Measurements from ENCODE around the gene SYT14.

The SYT14 gene

GRCh38 chr1:210124736-210125135, 186.7 kb downstream of the SYT14 start:
- Histone ChIP-seq H3K27me3 (ENCODE audit: insufficient read depth, low read depth) (no peaks in the 10 kb centered on the region), H4K20me1 (ENCODE audit: insufficient read depth) (no peaks in the 10 kb centered on the region), H3K9ac (no peak overlapping the region), H3K36me3 (ENCODE audit: insufficient read depth) (no peaks in the 10 kb centered on the region), H2AFZ (ENCODE audit: low read depth) (no peak overlapping the region), H3K27ac (no peak overlapping the region), H3K4me1 (ENCODE audit: low read depth, poor library complexity, severe bottlenecking) (no peaks in the 10 kb centered on the region), H3K4me2 (no peak overlapping the region), H3K79me2 (ENCODE audit: insufficient read depth, low read depth) (no peaks in the 10 kb centered on the region), H3K4me3 (IDR thresholded peaks at IDR 0.05; ENCODE audit: insufficient read depth, low read depth, low read length) (no peak overlapping the region)
- TF ChIP-seq CTCF (conservative IDR thresholded peaks at IDR 0.05; ENCODE audit: low read depth, low read length), result no peak

- H3K4me1 ChIP-seq (ENCODE audit: low read depth, poor library complexity, severe bottlenecking), result no peaks in the 10 kb centered on the region
- no peak overlapping the region for H3K4me3 ChIP-seq (IDR thresholded peaks at IDR 0.05; ENCODE audit: insufficient read depth, low read depth, low read length)
- no peak overlapping the region for H2AFZ ChIP-seq (ENCODE audit: low read depth)
- no peaks in the 10 kb centered on the region for H3K27me3 ChIP-seq (ENCODE audit: insufficient read depth, low read depth)
- no peaks in the 10 kb centered on the region for H3K36me3 ChIP-seq (ENCODE audit: insufficient read depth)
- H3K27ac ChIP-seq, result no peak overlapping the region
- H3K79me2 ChIP-seq (ENCODE audit: insufficient read depth, low read depth), result no peaks in the 10 kb centered on the region
- no peak overlapping the region for H3K9ac ChIP-seq
- H4K20me1 ChIP-seq (ENCODE audit: insufficient read depth), result no peaks in the 10 kb centered on the region
- H3K4me2 ChIP-seq, result no peak overlapping the region
- TF ChIP-seq CTCF (conservative IDR thresholded peaks at IDR 0.05; ENCODE audit: low read depth, low read length), result no peak
These were observed 187.1 kb downstream of the SYT14 start for GRCh38 chr1:210125143-210125542.

- Histone ChIP-seq H3K27ac (no peak overlapping the region), H3K27me3 (ENCODE audit: insufficient read depth, low read depth) (no peaks in the 10 kb centered on the region), H4K20me1 (ENCODE audit: insufficient read depth) (no peaks in the 10 kb centered on the region), H3K79me2 (ENCODE audit: insufficient read depth, low read depth) (no peaks in the 10 kb centered on the region), H3K4me3 (IDR thresholded peaks at IDR 0.05; ENCODE audit: insufficient read depth, low read depth, low read length) (no peak overlapping the region), H3K4me2 (no peak overlapping the region), H3K36me3 (ENCODE audit: insufficient read depth) (no peaks in the 10 kb centered on the region), H2AFZ (ENCODE audit: low read depth) (no peak overlapping the region), H3K4me1 (ENCODE audit: low read depth, poor library complexity, severe bottlenecking) (no peaks in the 10 kb centered on the region), H3K9ac (no peak overlapping the region)
- no peak for TF ChIP-seq CTCF (conservative IDR thresholded peaks at IDR 0.05; ENCODE audit: low read depth, low read length)
These were observed 191.1 kb downstream of the SYT14 start for GRCh38 chr1:210129092-210129491.

- no peaks in the 10 kb centered on the region for H4K20me1 ChIP-seq (ENCODE audit: insufficient read depth)
- H3K36me3 ChIP-seq (ENCODE audit: insufficient read depth), result no peaks in the 10 kb centered on the region
- no peak overlapping the region for H3K4me2 ChIP-seq
- no peaks in the 10 kb centered on the region for H3K27me3 ChIP-seq (ENCODE audit: insufficient read depth, low read depth)
- TF ChIP-seq CTCF (conservative IDR thresholded peaks at IDR 0.05; ENCODE audit: low read depth, low read length), result no peak
- H3K27ac ChIP-seq, result no peak overlapping the region
- no peaks in the 10 kb centered on the region for H3K79me2 ChIP-seq (ENCODE audit: insufficient read depth, low read depth)
- no peak overlapping the region for H3K4me3 ChIP-seq (IDR thresholded peaks at IDR 0.05; ENCODE audit: insufficient read depth, low read depth, low read length)
- H3K9ac ChIP-seq, result no peak overlapping the region
- H3K4me1 ChIP-seq (ENCODE audit: low read depth, poor library complexity, severe bottlenecking), result no peaks in the 10 kb centered on the region
- H2AFZ ChIP-seq (ENCODE audit: low read depth), result no peak overlapping the region
These were observed 191.7 kb downstream of the SYT14 start for GRCh38 chr1:210129759-210130158.

GRCh38 chr1:210132582-210132981, 194.6 kb downstream of the SYT14 start:
- Histone ChIP-seq H3K36me3 (ENCODE audit: insufficient read depth) (no peaks in the 10 kb centered on the region), H3K4me2 (no peak overlapping the region), H4K20me1 (ENCODE audit: insufficient read depth) (no peaks in the 10 kb centered on the region), H3K4me3 (IDR thresholded peaks at IDR 0.05; ENCODE audit: insufficient read depth, low read depth, low read length) (no peak overlapping the region), H3K4me1 (ENCODE audit: low read depth, poor library complexity, severe bottlenecking) (no peaks in the 10 kb centered on the region), H3K9ac (no peak overlapping the region), H3K27ac (no peak overlapping the region), H3K79me2 (ENCODE audit: insufficient read depth, low read depth) (no peaks in the 10 kb centered on the region), H3K27me3 (ENCODE audit: insufficient read depth, low read depth) (no peaks in the 10 kb centered on the region), H2AFZ (ENCODE audit: low read depth) (no peak overlapping the region)
- TF ChIP-seq CTCF (conservative IDR thresholded peaks at IDR 0.05; ENCODE audit: low read depth, low read length), result no peak

All from KMS-11 (cell line).